Trophoblast cell (in vitro differentiated cells and primary cell): ENCODE data around the gene DDX49.

Source experiments
- DNase-seq, 2 donors: peaks; one replicate each; pipeline ENCODE4 v3.0.0-alpha.2; 2016
- H2AFZ ChIP-seq: 2 replicates; pipeline ENCODE4 v1.6.1; 2013; ENCODE audit warnings: low read length, moderate library complexity, mild to moderate bottlenecking; ENCODE audit not compliant: insufficient read depth, poor library complexity
- H2AK5ac ChIP-seq: 2 replicates; pipeline ENCODE4 v1.6.1; 2013; ENCODE audit warnings: mild to moderate bottlenecking, low read length
- H2BK120ac ChIP-seq: 2 replicates; pipeline ENCODE4 v1.6.1; 2013; ENCODE audit warnings: low read length, mild to moderate bottlenecking, moderate library complexity; ENCODE audit not compliant: insufficient read depth, poor library complexity
- H2BK12ac ChIP-seq: 2 replicates; pipeline ENCODE4 v1.6.1; 2013; ENCODE audit warnings: mild to moderate bottlenecking, low read length, moderate library complexity
- H2BK5ac ChIP-seq: 2 replicates; pipeline ENCODE4 v1.6.1; 2013; ENCODE audit warnings: low read length, low read depth, moderate library complexity, mild to moderate bottlenecking; ENCODE audit not compliant: poor library complexity
- H3K14ac ChIP-seq: 2 replicates; pipeline ENCODE4 v1.6.1; 2013; ENCODE audit warnings: mild to moderate bottlenecking, low read length
- H3K18ac ChIP-seq: 2 replicates; pipeline ENCODE4 v1.6.1; 2013; ENCODE audit warnings: mild to moderate bottlenecking, low read length
- H3K23ac ChIP-seq: 2 replicates; pipeline ENCODE4 v1.6.1; 2013; ENCODE audit warnings: low read length
- H3K27ac ChIP-seq: 2 replicates; pipeline ENCODE4 v1.5.1; 2013; ENCODE audit warnings: low read depth, mild to moderate bottlenecking, inconsistent platforms, low read length, moderate library complexity
- H3K27me3 ChIP-seq: 2 replicates; pipeline ENCODE4 v1.6.1; 2013; ENCODE audit warnings: inconsistent platforms, mild to moderate bottlenecking, low read length, moderate library complexity; ENCODE audit not compliant: insufficient read depth
- H3K36me3 ChIP-seq, 2 experiments: 1 replicate in 1 of 2; 2 replicates in 1 of 2; pipeline ENCODE4 v1.6.1; 2013; ENCODE audit warnings: low read length in 2 of 2, mild to moderate bottlenecking in 2 of 2, moderate library complexity in 1 of 2; ENCODE audit not compliant: insufficient read depth in 2 of 2, control insufficient read depth in 1 of 2
- H3K4ac ChIP-seq: 2 replicates; pipeline ENCODE4 v1.6.1; 2013; ENCODE audit warnings: low read depth, mild to moderate bottlenecking, low read length, moderate library complexity
- H3K4me1 ChIP-seq, 2 experiments: 1 replicate in 1 of 2; 2 replicates in 1 of 2; pipeline ENCODE4 v1.6.1; 2013; ENCODE audit warnings: low read length in 2 of 2, mild to moderate bottlenecking in 2 of 2, moderate library complexity in 1 of 2; ENCODE audit not compliant: insufficient read depth in 2 of 2, control insufficient read depth in 1 of 2
- H3K4me2 ChIP-seq: 2 replicates; pipeline ENCODE4 v1.6.1; 2013; ENCODE audit warnings: inconsistent platforms, mild to moderate bottlenecking, low read length, moderate library complexity
- H3K4me3 ChIP-seq: 2 replicates; pipeline ENCODE4 v1.5.1; 2013; ENCODE audit warnings: mild to moderate bottlenecking, low read depth, low read length, inconsistent platforms
- H3K79me1 ChIP-seq: one replicate; pipeline ENCODE4 v1.6.1; 2013; ENCODE audit warnings: low read length
- H3K79me2 ChIP-seq: 2 replicates; pipeline ENCODE4 v1.6.1; 2013; ENCODE audit warnings: low read length, mild to moderate bottlenecking; ENCODE audit not compliant: control insufficient read depth, insufficient read depth, poor library complexity
- H3K9ac ChIP-seq: 2 replicates; pipeline ENCODE4 v1.6.1; 2013; ENCODE audit warnings: mild to moderate bottlenecking, low read length
- H3K9me3 ChIP-seq: 2 replicates; pipeline ENCODE4 v1.6.1; 2013; ENCODE audit warnings: low read depth, mild to moderate bottlenecking, control low read depth, inconsistent platforms, low read length; ENCODE audit not compliant: insufficient read depth
- H4K12ac ChIP-seq: 2 replicates; pipeline ENCODE4 v1.6.1; 2013; ENCODE audit warnings: low read depth, mild to moderate bottlenecking, low read length, moderate library complexity
- H4K8ac ChIP-seq: 2 replicates; pipeline ENCODE4 v1.6.1; 2013; ENCODE audit warnings: low read depth, mild to moderate bottlenecking, low read length, moderate library complexity
- H4K91ac ChIP-seq: one replicate; pipeline ENCODE4 v1.6.1; 2013; ENCODE audit warnings: low read depth, mild to moderate bottlenecking, low read length, moderate library complexity
- WGBS: extraction: QIAGEN DNeasy Blood & Tissue Kit; methylation state at CpG from one replicate; pipeline ENCODE4 v1.1.7; 2013; ENCODE audit warnings: missing lambda C conversion rate; ENCODE audit not compliant: insufficient read length, insufficient coverage; ENCODE audit errors: extremely low coverage; 5-methylcytosine and 5-hydroxymethylcytosine counted together

Gene DDX49

DNA sequence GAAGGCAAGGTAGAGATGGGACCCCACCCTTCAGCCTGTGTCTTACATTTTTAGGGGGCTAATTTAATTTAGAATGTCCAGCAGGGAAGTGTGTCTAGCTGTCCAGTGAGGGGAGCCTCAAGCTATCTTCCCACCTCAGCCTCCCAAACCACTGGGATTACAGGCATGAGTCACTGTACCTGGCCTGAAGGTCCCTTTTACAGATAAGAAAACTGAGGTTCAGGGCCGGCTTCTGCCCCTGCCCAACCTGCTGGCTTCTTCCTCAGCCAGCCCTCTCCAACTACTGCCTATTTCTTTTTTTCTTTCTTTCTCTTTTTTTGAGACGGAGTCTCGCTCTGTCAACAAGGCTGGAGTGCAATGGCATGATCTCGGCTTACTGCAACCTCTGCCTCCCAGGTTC is 40.9 kb downstream of the DDX49 start:
- no peak overlapping the region for H2BK5ac ChIP-seq
- no peak overlapping the region for H3K14ac ChIP-seq
- H3K18ac ChIP-seq: no peak overlapping the region
- no peaks in the 10 kb centered on the region for H3K9me3 ChIP-seq
- H3K4ac ChIP-seq: no peak overlapping the region
- H3K36me3 ChIP-seq: no peaks in the 10 kb centered on the region
- no peaks in the 10 kb centered on the region for H3K27me3 ChIP-seq
- no peak overlapping the region for H3K27ac ChIP-seq
- DNase-seq: peak; percentile 29 to 62
- no peak overlapping the region for H4K91ac ChIP-seq
- no peak overlapping the region for H3K4me3 ChIP-seq
- no peaks in the 10 kb centered on the region for H3K4me1 ChIP-seq
- no peak overlapping the region for H2BK120ac ChIP-seq
- no CpG with 5 or more reads among the region's 4 CpGs for WGBS
- H4K12ac ChIP-seq: no peak overlapping the region
- no peaks in the 10 kb centered on the region for H3K79me1 ChIP-seq
- H3K79me2 ChIP-seq: no peaks in the 10 kb centered on the region
- no peak overlapping the region for H4K8ac ChIP-seq
- no peak overlapping the region for H2BK12ac ChIP-seq
- H3K4me2 ChIP-seq: no peak overlapping the region
- H2AK5ac ChIP-seq: no peak overlapping the region
- no peak overlapping the region for H3K9ac ChIP-seq
- no peak overlapping the region for H2AFZ ChIP-seq
- no peak overlapping the region for H3K23ac ChIP-seq

DNA sequence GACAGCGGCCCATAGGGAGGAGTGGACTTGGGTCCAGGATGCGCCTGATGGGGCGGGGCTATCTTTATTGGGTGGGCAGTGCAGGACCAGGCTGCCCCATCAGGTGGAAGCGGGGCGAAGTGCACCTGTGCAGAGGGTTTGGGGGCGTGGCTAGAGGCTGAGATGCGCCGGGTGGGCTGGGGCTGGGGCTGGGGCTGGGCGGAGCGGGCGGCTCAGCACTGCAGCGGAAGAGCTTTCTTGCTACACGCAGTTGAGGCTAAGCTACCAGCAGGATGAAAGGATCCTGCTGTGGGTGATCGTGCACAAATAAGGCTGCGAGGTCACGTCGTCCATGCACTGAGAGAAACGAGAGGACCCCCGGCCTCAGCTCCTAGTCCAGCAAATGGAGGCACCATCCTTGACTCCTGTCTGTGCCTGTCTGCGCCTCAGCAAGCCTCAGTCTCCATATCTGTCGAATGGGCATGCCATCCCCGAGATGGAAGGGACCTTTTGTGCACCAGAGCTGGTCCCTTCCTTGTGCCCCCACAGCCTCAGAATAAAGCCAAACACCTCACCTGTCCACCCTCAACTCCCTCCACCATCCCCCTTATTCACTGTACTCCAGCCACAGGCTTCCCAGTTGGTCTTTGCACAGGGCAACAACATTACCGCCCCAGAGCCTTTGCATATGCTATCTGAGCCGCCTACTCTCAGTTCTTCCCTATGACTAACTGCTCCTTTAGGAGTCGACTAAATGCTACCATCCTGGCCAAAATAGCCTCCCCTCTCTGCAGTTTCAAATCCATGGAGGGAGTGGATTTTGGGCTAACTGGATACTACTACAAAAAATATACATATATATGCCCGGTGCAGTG is 42.5 kb downstream of the DDX49 start:
- Histone ChIP-seq H3K79me1 (no peaks in the 10 kb centered on the region), H3K27me3 (no peaks in the 10 kb centered on the region), H4K8ac (no peak overlapping the region), H2AK5ac (no peak overlapping the region), H3K4me1 (no peaks in the 10 kb centered on the region), H2BK120ac (no peak overlapping the region), H2BK12ac (no peak overlapping the region), H3K4ac (no peak overlapping the region), H3K14ac (no peak overlapping the region), H4K12ac (no peak overlapping the region), H2BK5ac (no peak overlapping the region), H3K36me3 (no peaks in the 10 kb centered on the region), H3K4me3 (no peak overlapping the region), H3K23ac (no peak overlapping the region), H3K9me3 (no peaks in the 10 kb centered on the region), H2AFZ (no peak overlapping the region), H3K79me2 (no peaks in the 10 kb centered on the region), H3K9ac (no peak overlapping the region), H4K91ac (no peak overlapping the region), H3K18ac (no peak overlapping the region), H3K27ac (no peak overlapping the region), H3K4me2 (no peak overlapping the region)
- DNase-seq: peak in 1 of 2 donors; percentile 38
- no CpG with 5 or more reads among the region's 26 CpGs for WGBS

GRCh38 chr19:18964121-18964520 is 44.6 kb downstream of the DDX49 start:
- H4K8ac ChIP-seq: no peak overlapping the region
- no peak overlapping the region for H2BK120ac ChIP-seq
- H3K9me3 ChIP-seq: no peaks in the 10 kb centered on the region
- no peaks in the 10 kb centered on the region for H3K79me2 ChIP-seq
- no CpG with 5 or more reads among the region's 9 CpGs for WGBS
- H3K9ac ChIP-seq: no peak overlapping the region
- H3K27ac ChIP-seq: no peak overlapping the region
- H3K4ac ChIP-seq: no peak overlapping the region
- no peak for DNase-seq
- no peaks in the 10 kb centered on the region for H3K79me1 ChIP-seq
- no peak overlapping the region for H2AFZ ChIP-seq
- H2BK5ac ChIP-seq: no peak overlapping the region
- H2AK5ac ChIP-seq: no peak overlapping the region
- H3K4me2 ChIP-seq: no peak overlapping the region
- H3K4me3 ChIP-seq: no peak overlapping the region
- H4K12ac ChIP-seq: no peak overlapping the region
- H3K14ac ChIP-seq: no peak overlapping the region
- no peaks in the 10 kb centered on the region for H3K4me1 ChIP-seq
- no peak overlapping the region for H2BK12ac ChIP-seq
- H4K91ac ChIP-seq: no peak overlapping the region
- H3K36me3 ChIP-seq: no peaks in the 10 kb centered on the region
- H3K23ac ChIP-seq: no peak overlapping the region
- no peaks in the 10 kb centered on the region for H3K27me3 ChIP-seq
- H3K18ac ChIP-seq: no peak overlapping the region

GRCh38 chr19:18966307-18966706 is 46.8 kb downstream of the DDX49 start:
- no peaks in the 10 kb centered on the region for H3K36me3 ChIP-seq
- H2BK120ac ChIP-seq: no peak overlapping the region
- H2AFZ ChIP-seq: no peak overlapping the region
- H3K4ac ChIP-seq: no peak overlapping the region
- no peak overlapping the region for H2AK5ac ChIP-seq
- DNase-seq: no peak
- H4K12ac ChIP-seq: no peak overlapping the region
- no peaks in the 10 kb centered on the region for H3K79me1 ChIP-seq
- no peak overlapping the region for H2BK5ac ChIP-seq
- H3K27me3 ChIP-seq: no peaks in the 10 kb centered on the region
- no peak overlapping the region for H3K18ac ChIP-seq
- H3K9ac ChIP-seq: no peak overlapping the region
- H4K8ac ChIP-seq: no peak overlapping the region
- H3K14ac ChIP-seq: no peak overlapping the region
- no peak overlapping the region for H4K91ac ChIP-seq
- H3K4me3 ChIP-seq: no peak overlapping the region
- no CpG with 5 or more reads among the region's 4 CpGs for WGBS
- no peak overlapping the region for H2BK12ac ChIP-seq
- H3K9me3 ChIP-seq: no peaks in the 10 kb centered on the region
- no peak overlapping the region for H3K4me2 ChIP-seq
- H3K27ac ChIP-seq: no peak overlapping the region
- no peak overlapping the region for H3K23ac ChIP-seq
- H3K79me2 ChIP-seq: no peaks in the 10 kb centered on the region
- no peaks in the 10 kb centered on the region for H3K4me1 ChIP-seq
